BJ (cell line): ENCODE results near the gene RALGDS. TPM values are rescaled to one million over a fixed set of nuclear protein-coding genes. Genes with fewer than 3 reads are reported as not detected.

Experiments
- CTCF ChIA-PET: fragments of 350-600 bp; formaldehyde crosslinking; extraction: SDS; loops from one replicate; lab custom pipeline; 2021; ENCODE audit warnings: antibody characterized with exemption, inconsistent platforms; lab: Yijun Ruan, JAX
- POLR2A ChIA-PET: fragments of 300-600 bp; sonication (Branson Sonifier 250); formaldehyde crosslinking; extraction: SDS; loops from one replicate; lab custom pipeline; 2021; ENCODE audit warnings: antibody characterized with exemption; lab: Charles Lee
- DNase-seq: peaks from one replicate; pipeline ENCODE4 v3.0.0-alpha.2; 2011; ENCODE audit warnings: low read depth
- H3K27me3 ChIP-seq: 2 replicates; pipeline ENCODE4 v1.6.0; 2011; ENCODE audit warnings: low read length; ENCODE audit not compliant: control insufficient read depth, insufficient read depth
- H3K36me3 ChIP-seq: 2 replicates; pipeline ENCODE4 v1.5.1; 2011; ENCODE audit warnings: low read length; ENCODE audit not compliant: control insufficient read depth, insufficient read depth
- H3K4me3 ChIP-seq: 2 replicates; pipeline ENCODE4 v1.5.1; 2011; ENCODE audit warnings: low read depth, mild to moderate bottlenecking, control low read depth, low read length
- polyA plus RNA-seq: library from polyadenylated mRNA; depleted of rRNA; stranded (reverse); fragments of >200 nt; gene quantifications from 2 replicates; pipeline ENCODE4 v1.2.3, GENCODE V29; 2011
- TF ChIP-seq, protein P1 (sequence below): IDR thresholded peaks from 2 replicates; pipeline ENCODE4 v1.5.1; 2011; ENCODE audit warnings: low read depth, mild to moderate bottlenecking, control low read depth, inconsistent platforms, low read length, moderate library complexity; ENCODE audit not compliant: insufficient read depth

The RALGDS gene
- polyA plus RNA-seq, 1 experiment = 25.1 TPM

DNA sequence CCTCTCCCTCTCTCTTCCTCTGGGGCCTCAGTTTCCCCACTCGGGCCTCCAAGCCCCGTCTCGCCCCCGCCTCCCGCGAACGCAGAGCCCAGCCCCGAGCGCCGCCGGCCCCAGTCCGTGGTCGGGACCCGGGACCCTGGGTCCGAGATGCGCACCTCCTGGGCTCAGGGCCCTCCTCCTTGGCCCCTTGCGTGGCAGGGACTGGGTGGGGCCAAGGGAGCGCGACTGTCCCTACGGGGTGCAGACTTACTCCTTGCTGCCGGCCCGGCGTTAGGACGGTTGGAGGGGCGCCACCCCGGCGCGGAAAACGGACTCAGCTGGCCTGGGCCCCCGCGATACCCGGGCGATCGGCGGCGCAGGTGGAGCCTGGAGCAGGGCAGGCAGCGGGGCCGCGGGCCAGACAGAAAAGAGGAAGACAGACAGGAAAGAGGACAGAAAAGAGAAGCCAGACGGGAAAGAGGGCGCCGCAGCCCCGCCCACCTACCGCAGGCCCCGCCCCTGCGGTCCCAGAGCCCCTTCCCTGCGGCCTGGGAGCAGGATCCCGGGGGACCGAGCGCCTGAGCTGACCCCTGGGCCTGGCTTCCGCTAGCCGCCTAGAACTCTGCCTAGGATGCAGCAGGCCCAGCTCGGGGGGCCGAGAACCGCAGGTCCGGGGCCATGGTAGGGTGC is 42.6 kb upstream of the RALGDS start, which contains the start of gene GBGT1:
Gene GBGT1 (minus strand): TSS at position 411 of the 669 bp plus-strand sequence. CDS start 1,502 bp downstream, outside the sequence.
- Histone ChIP-seq H3K27me3 (no peaks in the 10 kb centered on the region), H3K36me3 (no peaks in the 10 kb centered on the region; the same call in 1 of the 2 replicates), H3K4me3 (peak within 1 kb of the TSS; percentile 67)
- DNase-seq = no peak
- POLR2A ChIA-PET = interaction anchor here (0.6 kb wide), 1 partner anchor 9 kb away, joined by 3 read pairs; no protein-coding TSS in a partner anchor
- TF ChIP-seq, protein P1, sequence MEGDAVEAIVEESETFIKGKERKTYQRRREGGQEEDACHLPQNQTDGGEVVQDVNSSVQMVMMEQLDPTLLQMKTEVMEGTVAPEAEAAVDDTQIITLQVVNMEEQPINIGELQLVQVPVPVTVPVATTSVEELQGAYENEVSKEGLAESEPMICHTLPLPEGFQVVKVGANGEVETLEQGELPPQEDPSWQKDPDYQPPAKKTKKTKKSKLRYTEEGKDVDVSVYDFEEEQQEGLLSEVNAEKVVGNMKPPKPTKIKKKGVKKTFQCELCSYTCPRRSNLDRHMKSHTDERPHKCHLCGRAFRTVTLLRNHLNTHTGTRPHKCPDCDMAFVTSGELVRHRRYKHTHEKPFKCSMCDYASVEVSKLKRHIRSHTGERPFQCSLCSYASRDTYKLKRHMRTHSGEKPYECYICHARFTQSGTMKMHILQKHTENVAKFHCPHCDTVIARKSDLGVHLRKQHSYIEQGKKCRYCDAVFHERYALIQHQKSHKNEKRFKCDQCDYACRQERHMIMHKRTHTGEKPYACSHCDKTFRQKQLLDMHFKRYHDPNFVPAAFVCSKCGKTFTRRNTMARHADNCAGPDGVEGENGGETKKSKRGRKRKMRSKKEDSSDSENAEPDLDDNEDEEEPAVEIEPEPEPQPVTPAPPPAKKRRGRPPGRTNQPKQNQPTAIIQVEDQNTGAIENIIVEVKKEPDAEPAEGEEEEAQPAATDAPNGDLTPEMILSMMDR = 0 out of 2 replicates have a peak, but pooled peaks have one; percentile 1
- CTCF ChIA-PET = interaction anchor here (1.0 to 1.1 kb wide), 2 partner anchors 11 to 16 kb away, joined by 4 to 5 read pairs; no protein-coding TSS in a partner anchor

DNA sequence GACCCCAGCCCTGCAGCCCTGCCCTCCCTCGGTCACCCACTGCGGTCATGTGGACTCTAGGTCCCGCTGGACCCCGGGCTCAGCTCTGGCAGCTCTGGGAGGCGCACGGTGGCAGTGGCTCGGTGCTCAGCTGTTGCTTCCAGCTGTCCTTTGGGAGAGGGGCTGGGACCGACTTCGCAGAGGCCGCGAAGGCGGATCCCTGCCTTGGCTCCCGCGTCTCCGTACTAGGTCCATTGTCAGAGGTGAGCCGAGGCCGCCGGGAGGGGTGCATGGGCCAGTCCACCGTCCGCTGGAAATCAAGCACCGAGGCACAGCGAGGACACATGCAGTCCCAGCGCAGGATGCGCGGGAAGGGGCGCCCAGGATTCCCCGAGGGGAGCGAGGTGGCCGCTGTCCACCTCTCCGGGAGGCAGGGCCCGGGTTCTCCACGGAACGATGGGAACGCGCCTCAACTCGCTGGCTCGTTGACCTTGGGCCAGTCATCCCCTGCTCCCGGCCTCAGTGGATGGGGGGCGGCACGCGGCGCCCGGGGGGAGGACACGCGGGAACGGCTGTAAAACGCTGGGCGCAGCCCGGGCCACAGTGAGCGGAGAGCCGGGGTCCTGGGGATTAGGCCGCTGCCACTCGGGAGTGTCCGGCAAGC is 41.9 kb upstream of the RALGDS start:
- ChIA-PET POLR2A (no interaction called here), CTCF (interaction anchor here (1.0 kb wide), 1 partner anchor 11 kb away, joined by 4 read pairs; no protein-coding TSS in a partner anchor)
- Histone ChIP-seq H3K4me3 (peak overlapping the region; percentile 67), H3K27me3 (no peaks in the 10 kb centered on the region), H3K36me3 (no peaks in the 10 kb centered on the region; the same call in 1 of the 2 replicates)
- DNase-seq = no peak
- TF ChIP-seq, protein P1 = no peak

DNA sequence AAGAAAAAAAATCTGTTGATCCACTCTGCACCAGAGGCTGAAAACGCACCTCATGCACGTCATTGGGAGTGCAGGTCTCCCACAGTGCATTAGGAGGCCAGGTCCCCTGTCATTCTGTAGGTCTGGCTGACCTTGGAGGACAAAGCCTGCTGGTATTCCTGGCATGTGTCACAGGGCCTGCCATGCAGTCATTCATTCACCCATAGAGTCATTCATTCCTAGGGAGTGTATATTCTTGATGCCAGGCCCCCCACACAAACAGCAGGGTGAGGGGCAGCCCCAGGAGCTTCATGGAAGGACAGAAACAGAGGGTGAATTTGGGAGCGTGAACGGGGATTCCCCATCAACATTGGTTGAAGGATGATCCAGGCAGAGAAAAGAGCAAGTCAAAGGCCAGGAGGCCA is 40.5 kb upstream of the RALGDS start:
- no peak for DNase-seq
- no peak overlapping the region for H3K4me3 ChIP-seq
- H3K27me3 ChIP-seq = no peaks in the 10 kb centered on the region
- no peaks in the 10 kb centered on the region; the same call in 1 of the 2 replicates for H3K36me3 ChIP-seq
- TF ChIP-seq, protein P1 = no peak
- ChIA-PET POLR2A (no interaction called here), CTCF (interaction anchor here (0.6 to 8.4 kb wide), 5 partner anchors 9 to 28 kb away, joined by 3 to 54 read pairs (median 5); no protein-coding TSS in a partner anchor)

DNA sequence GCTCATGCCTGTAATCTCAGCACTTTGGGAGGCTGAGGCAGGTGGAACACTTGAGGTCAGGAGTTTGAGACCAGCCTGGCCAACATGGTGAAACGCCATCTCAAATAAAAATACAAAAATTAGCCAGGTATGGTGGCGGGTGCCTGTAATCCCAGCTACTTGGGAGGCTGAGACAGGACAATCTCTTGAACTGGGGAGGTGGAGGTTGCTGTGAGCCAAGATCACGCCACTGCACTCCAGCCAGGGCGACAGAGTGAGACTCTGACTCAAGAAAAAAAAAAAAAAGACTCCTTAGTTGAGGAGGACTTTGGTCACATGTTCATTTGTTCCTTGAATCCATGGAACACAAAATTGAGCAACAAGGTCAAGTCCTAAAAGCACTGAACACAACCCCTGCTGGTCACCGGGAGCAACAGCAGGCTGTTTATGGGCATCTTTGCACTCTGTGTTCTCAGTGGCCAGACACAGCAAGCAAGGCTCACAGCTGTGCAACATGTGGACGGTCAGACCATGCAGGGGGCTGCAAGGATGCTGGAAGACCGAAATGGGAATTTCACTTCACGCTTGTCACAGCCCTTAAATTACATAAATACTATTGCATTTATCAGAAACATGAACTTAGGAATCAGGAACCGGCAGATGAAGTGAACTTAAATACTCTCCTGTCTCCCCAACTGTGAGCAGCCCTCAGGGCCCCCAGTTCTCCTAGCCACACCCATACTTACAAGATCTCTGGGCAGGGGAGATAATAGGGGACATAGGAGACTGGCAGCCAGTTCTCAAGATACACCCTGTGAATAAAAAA is 39.9 kb upstream of the RALGDS start:
- POLR2A ChIA-PET = no interaction called here
- H3K27me3 ChIP-seq = no peaks in the 10 kb centered on the region
- TF ChIP-seq, protein P1 = peak; percentile 83
- no peak for DNase-seq
- H3K36me3 ChIP-seq = no peaks in the 10 kb centered on the region; the same call in 1 of the 2 replicates
- CTCF ChIA-PET = interaction anchor here (0.6 to 8.4 kb wide), 6 partner anchors 9 to 27 kb away, joined by 3 to 54 read pairs (median 6); no protein-coding TSS in a partner anchor
- H3K4me3 ChIP-seq = no peak overlapping the region
